DOHH2 (cell line): Measurements from ENCODE around the gene DUSP1.

ENCODE experiments used
- H3F3A ChIP-seq: fragments of 200-600 bp; sonication (generic), shearing (Covaris generic); 2 replicates; pipeline ENCODE4 v1.6.0; 2016; ENCODE audit warnings: antibody characterized with exemption, mild to moderate bottlenecking; ENCODE audit not compliant: control insufficient read depth, insufficient read depth
- H3K27ac ChIP-seq: fragments of 200-600 bp; sonication (generic); 2 replicates; pipeline ENCODE4 v1.5.1; 2014; ENCODE audit warnings: low read depth, mild to moderate bottlenecking, low read length, moderate library complexity
- H3K27me3 ChIP-seq: fragments of 200-600 bp; sonication (generic); 2 replicates; pipeline ENCODE4 v1.6.1; 2014; ENCODE audit warnings: mild to moderate bottlenecking, low read length, mixed read lengths; ENCODE audit not compliant: control insufficient read depth
- H3K36me3 ChIP-seq: fragments of 200-600 bp; sonication (generic); 2 replicates; pipeline ENCODE4 v1.6.1; 2014; ENCODE audit warnings: mild to moderate bottlenecking, low read length, moderate library complexity, mixed read lengths; ENCODE audit not compliant: control insufficient read depth
- H3K4me1 ChIP-seq: fragments of 200-600 bp; sonication (generic); 2 replicates; pipeline ENCODE4 v1.6.1; 2014; ENCODE audit warnings: mild to moderate bottlenecking, low read length, mixed read lengths; ENCODE audit not compliant: control insufficient read depth
- H3K4me2 ChIP-seq: fragments of 200-600 bp; sonication (generic); 2 replicates; pipeline ENCODE4 v1.6.0; 2014; ENCODE audit warnings: mild to moderate bottlenecking, low read length, moderate library complexity
- H3K4me3 ChIP-seq: fragments of 200-600 bp; sonication (generic); 2 replicates; pipeline ENCODE4 v1.5.1; 2014; ENCODE audit warnings: mild to moderate bottlenecking, low read length, mixed read lengths
- H3K79me2 ChIP-seq: fragments of 200-600 bp; sonication (generic); 2 replicates; pipeline ENCODE4 v1.6.1; 2014; ENCODE audit warnings: mild to moderate bottlenecking, low read length, mixed read lengths; ENCODE audit not compliant: control insufficient read depth
- H3K9me2 ChIP-seq: fragments of 200-600 bp; sonication (generic); replicated peaks from 2 replicates; pipeline ENCODE4 v1.6.1; 2014; ENCODE audit warnings: mild to moderate bottlenecking, low read length, mixed read lengths; ENCODE audit not compliant: control insufficient read depth
- H3K9me3 ChIP-seq: fragments of 200-600 bp; sonication (generic); 2 replicates; pipeline ENCODE4 v1.6.1; 2014; ENCODE audit warnings: antibody characterized with exemption, low read length, mixed read lengths; ENCODE audit not compliant: control insufficient read depth, insufficient read depth
- H4K20me1 ChIP-seq: fragments of 200-600 bp; sonication (generic); 2 replicates; pipeline ENCODE4 v1.6.0; 2014; ENCODE audit warnings: low read depth, mild to moderate bottlenecking, antibody characterized with exemption, low read length, moderate library complexity; ENCODE audit not compliant: control insufficient read depth, insufficient read depth
- CTCF ChIP-seq: fragments of 200-600 bp; sonication (generic); IDR thresholded peaks from one replicate; pipeline ENCODE4 v1.5.1; 2014; ENCODE audit warnings: antibody characterized with exemption, mild to moderate bottlenecking, low read depth, low read length; ENCODE audit not compliant: poor library complexity, severe bottlenecking
- EZH2phosphoT487 ChIP-seq: fragments of 200-600 bp; sonication (generic); IDR thresholded peaks from 2 replicates; pipeline ENCODE4 v1.6.1; 2017; ENCODE audit warnings: borderline replicate concordance, mild to moderate bottlenecking, antibody characterized with exemption, low read length, moderate library complexity, mixed read lengths

The DUSP1 gene

GRCh38 chr5:172779691-172780341, 8.8 kb upstream of the DUSP1 start:
- Histone ChIP-seq H3K27me3 (peaks cover 4% of the 10 kb centered on the region; the same call in 1 of the 2 replicates), H3K79me2 (no peaks in the 10 kb centered on the region), H3K36me3 (no peaks in the 10 kb centered on the region), H3K9me3 (no peaks in the 10 kb centered on the region), H4K20me1 (no peaks in the 10 kb centered on the region), H3K4me1 (peaks cover 4% of the 10 kb centered on the region; the same call in 1 of the 2 replicates), H3F3A (no peaks in the 10 kb centered on the region), H3K4me3 (no peak overlapping the region), H3K27ac (no peak overlapping the region), H3K9me2 (no peaks in the 10 kb centered on the region), H3K4me2 (no peak overlapping the region)
- TF ChIP-seq CTCF (no peak), EZH2phosphoT487 (no peak)

GRCh38 chr5:172777881-172778814, 7.2 kb upstream of the DUSP1 start:
- Histone ChIP-seq H3K4me2 (no peak overlapping the region), H3K79me2 (no peaks in the 10 kb centered on the region), H3K4me3 (no peak overlapping the region), H3K9me3 (no peaks in the 10 kb centered on the region), H3K4me1 (peaks cover 4% of the 10 kb centered on the region; the same call in 1 of the 2 replicates), H3K27ac (no peak overlapping the region), H3F3A (no peaks in the 10 kb centered on the region), H3K36me3 (no peaks in the 10 kb centered on the region), H3K27me3 (peaks cover 4% of the 10 kb centered on the region; the same call in 1 of the 2 replicates), H4K20me1 (no peaks in the 10 kb centered on the region), H3K9me2 (no peaks in the 10 kb centered on the region)
- TF ChIP-seq CTCF (no peak), EZH2phosphoT487 (no peak)

- TF ChIP-seq EZH2phosphoT487 (no peak), CTCF (no peak)
- Histone ChIP-seq H3K27me3 (no peaks in the 10 kb centered on the region), H3K4me2 (no peak overlapping the region), H4K20me1 (no peaks in the 10 kb centered on the region), H3K79me2 (no peaks in the 10 kb centered on the region), H3K9me2 (no peaks in the 10 kb centered on the region), H3K27ac (no peak overlapping the region), H3K36me3 (no peaks in the 10 kb centered on the region), H3K4me3 (no peak overlapping the region), H3K9me3 (no peaks in the 10 kb centered on the region), H3K4me1 (peaks cover 19% of the 10 kb centered on the region), H3F3A (no peaks in the 10 kb centered on the region)
Measured at GRCh38 chr5:172776235-172776594, 5.2 kb upstream of the DUSP1 start.
